Hepatocyte (in vitro differentiated cells): ENCODE data around the gene TMEM108. TPM values are rescaled to one million over a fixed set of nuclear protein-coding genes. Genes with fewer than 3 reads are reported as not detected.

Experiments
- DNase-seq: peaks from one replicate; pipeline ENCODE4 v3.0.0-alpha.2; 2016; ENCODE audit warnings: low spot score
- H2AFZ ChIP-seq: fragments of 200-600 bp; sonication (generic); 2 replicates; pipeline ENCODE4 v1.6.0; 2016; ENCODE audit warnings: antibody characterized with exemption, mild to moderate bottlenecking
- H3K27ac ChIP-seq: fragments of 200-600 bp; sonication (generic); 2 replicates; pipeline ENCODE4 v1.5.1; 2016; ENCODE audit warnings: mild to moderate bottlenecking
- H3K27me3 ChIP-seq: fragments of 200-600 bp; sonication (generic); 2 replicates; pipeline ENCODE4 v1.6.1; 2016
- H3K36me3 ChIP-seq: fragments of 200-600 bp; sonication (generic); replicated peaks from 2 replicates; pipeline ENCODE4 v1.5.1; 2016; ENCODE audit warnings: low read depth; ENCODE audit not compliant: insufficient read depth
- H3K4me1 ChIP-seq: fragments of 200-600 bp; sonication (generic); 2 replicates; pipeline ENCODE4 v1.5.1; 2016; ENCODE audit warnings: mild to moderate bottlenecking, moderate library complexity; ENCODE audit not compliant: insufficient read depth
- H3K4me2 ChIP-seq: fragments of 200-600 bp; sonication (generic); 2 replicates; pipeline ENCODE4 v1.6.0; 2016
- H3K4me3 ChIP-seq: fragments of 200-600 bp; sonication (generic); 2 replicates; pipeline ENCODE4 v1.5.1; 2016; ENCODE audit warnings: mild to moderate bottlenecking
- H3K79me2 ChIP-seq: fragments of 200-600 bp; sonication (generic); 2 replicates; pipeline ENCODE4 v1.6.0; 2017; ENCODE audit warnings: mild to moderate bottlenecking
- H3K9me2 ChIP-seq: fragments of 200-600 bp; sonication (generic); replicated peaks from 2 replicates; pipeline ENCODE4 v1.6.0; 2017; ENCODE audit warnings: mild to moderate bottlenecking; ENCODE audit not compliant: insufficient read depth
- H3K9me3 ChIP-seq: fragments of 200-600 bp; sonication (generic); 2 replicates; pipeline ENCODE4 v1.5.1; 2016; ENCODE audit warnings: low read depth, mild to moderate bottlenecking
- H4K20me1 ChIP-seq: fragments of 200-600 bp; sonication (generic); 2 replicates; pipeline ENCODE4 v1.6.0; 2016; ENCODE audit warnings: mild to moderate bottlenecking; ENCODE audit not compliant: insufficient read depth, poor library complexity, severe bottlenecking
- CTCF ChIP-seq: fragments of 200-600 bp; sonication (generic); IDR thresholded peaks from 2 replicates; pipeline ENCODE4 v1.5.1; 2016; ENCODE audit warnings: antibody characterized with exemption, mild to moderate bottlenecking; ENCODE audit not compliant: poor library complexity
- EZH2 ChIP-seq: fragments of 200-600 bp; sonication (generic); IDR thresholded peaks from 2 replicates; pipeline ENCODE4 v1.6.1; 2016; ENCODE audit warnings: antibody characterized with exemption, mild to moderate bottlenecking, borderline replicate concordance
- EZH2phosphoT487 ChIP-seq: fragments of 200-600 bp; sonication (generic); IDR thresholded peaks from one replicate; pipeline ENCODE4 v1.6.1; 2018; ENCODE audit warnings: antibody characterized with exemption, mild to moderate bottlenecking, low read depth, moderate library complexity; ENCODE audit not compliant: unreplicated experiment, severe bottlenecking
- WGBS: methylation state at CpG from one replicate; pipeline ENCODE4 v1.1.6; 2016; ENCODE audit warnings: low lambda C conversion rate; ENCODE audit errors: missing lambda C conversion rate; 5-methylcytosine and 5-hydroxymethylcytosine counted together
- polyA plus RNA-seq: library from polyadenylated mRNA; unstranded; fragments of >200 nt; fragmentation: Nextera tagmentation; extraction: Ambion mirVana; gene quantifications from 2 replicates; pipeline ENCODE4 v1.2.1, GENCODE V29; 2016
- total RNA-seq: library from RNA; depleted of rRNA; stranded (reverse); fragments of >200 nt; gene quantifications from 2 replicates; pipeline ENCODE4 v1.2.3, GENCODE V29; 2014

TMEM108 gene
- total and polyA plus RNA-seq, 2 experiments from 2014 or later: 0.53 to 6.5 TPM

- Histone ChIP-seq H3K4me1 (no peaks in the 10 kb centered on the region), H3K36me3 (no peaks in the 10 kb centered on the region), H3K9me3 (no peaks in the 10 kb centered on the region), H3K27me3 (no peaks in the 10 kb centered on the region), H3K27ac (no peak overlapping the region), H3K79me2 (no peaks in the 10 kb centered on the region), H3K4me2 (no peak overlapping the region), H4K20me1 (no peaks in the 10 kb centered on the region), H3K9me2 (no peaks in the 10 kb centered on the region), H2AFZ (no peak overlapping the region), H3K4me3 (no peak overlapping the region)
- DNase-seq: no peak
- TF ChIP-seq EZH2: no peak
- no peak for TF ChIP-seq CTCF
- TF ChIP-seq EZH2phosphoT487: no peak
- 92% methylated on average over 15 of the region's 15 CpGs for WGBS
Measured at GRCh38 chr3:133419151-133419909, 381.1 kb downstream of the TMEM108 start.

GRCh38 chr3:133424937-133425869 is 387.0 kb downstream of the TMEM108 start:
- Histone ChIP-seq H4K20me1 (no peaks in the 10 kb centered on the region), H3K79me2 (no peaks in the 10 kb centered on the region), H2AFZ (no peak overlapping the region), H3K4me3 (no peak overlapping the region), H3K4me1 (no peaks in the 10 kb centered on the region), H3K27ac (no peak overlapping the region), H3K9me3 (no peaks in the 10 kb centered on the region), H3K36me3 (no peaks in the 10 kb centered on the region), H3K9me2 (no peaks in the 10 kb centered on the region), H3K27me3 (no peaks in the 10 kb centered on the region), H3K4me2 (no peak overlapping the region)
- TF ChIP-seq EZH2 (no peak), CTCF (no peak), EZH2phosphoT487 (no peak)
- no peak for DNase-seq
- 85% methylated on average over 9 of the region's 9 CpGs for WGBS

- WGBS: 71% methylated on average over 2 of the region's 3 CpGs
Measured at GRCh38 chr3:133425898-133426297, 387.7 kb downstream of the TMEM108 start.

More at GRCh38 chr3:133425898-133426297, 387.7 kb downstream of the TMEM108 start:
- no peak for DNase-seq
- H3K27me3 ChIP-seq: no peaks in the 10 kb centered on the region
- H3K27ac ChIP-seq: no peak overlapping the region
- no peaks in the 10 kb centered on the region for H3K9me3 ChIP-seq
- H3K4me3 ChIP-seq: no peak overlapping the region
- no peaks in the 10 kb centered on the region for H3K36me3 ChIP-seq
- H3K4me1 ChIP-seq: no peaks in the 10 kb centered on the region
- no peak overlapping the region for H2AFZ ChIP-seq
- no peaks in the 10 kb centered on the region for H3K79me2 ChIP-seq
- no peak for TF ChIP-seq EZH2phosphoT487
- TF ChIP-seq CTCF: no peak
- no peak for TF ChIP-seq EZH2
- no peaks in the 10 kb centered on the region for H3K9me2 ChIP-seq
- H3K4me2 ChIP-seq: no peak overlapping the region
- H4K20me1 ChIP-seq: no peaks in the 10 kb centered on the region
